HCT116 (cell line): ENCODE results near the gene TTC38. TPM values are rescaled to one million over a fixed set of nuclear protein-coding genes. Genes with fewer than 3 reads are reported as not detected.

Source experiments
- ATAC-seq: fragments of 200-7000 bp; cut with Tn5 transposase; 2 replicates; pipeline ENCODE4 v1.9.1; 2020; ENCODE audit warnings: mild to moderate bottlenecking, moderate library complexity
- BruUV-seq: library from RNA; stranded (reverse); fragments of 400-500 nt; replicated peaks from 2 replicates; lab custom pipeline; 2021; lab: Mats Ljungman, UMichigan
- CTCF ChIA-PET: fragments of 300-600 bp; sonication (Branson Sonifier 250); formaldehyde crosslinking; loops from one replicate; lab custom pipeline; 2021; ENCODE audit warnings: antibody characterized with exemption; lab: Charles Lee
- POLR2A ChIA-PET: fragments of 300-600, 350-600 bp; sonication (Branson Sonifier 250); formaldehyde crosslinking; loops from one replicate; lab custom pipeline; 2021; ENCODE audit warnings: antibody characterized with exemption; lab: Charles Lee
- RAD21 ChIA-PET, 2 experiments: fragments of 300-600 bp; sonication (Branson Sonifier 250); formaldehyde crosslinking; loops; one replicate each; lab custom pipeline; 2023; ENCODE audit warnings: low total read pairs in 2 of 2; ENCODE audit not compliant: uncharacterized antibody in 2 of 2, unreplicated experiment in 2 of 2, low non-redundant PET in 1 of 2; lab: Charles Lee
- DNase-seq: peaks from one replicate; pipeline ENCODE4 v3.0.0-alpha.2; 2010; ENCODE audit warnings: low read depth, low spot score
- H2AFZ ChIP-seq: fragments of 200-600 bp; shearing (Covaris generic), sonication (generic); 2 replicates; pipeline ENCODE4 v1.6.1; 2017; ENCODE audit warnings: low read depth, mixed run types, mixed read lengths, antibody characterized with exemption, low read length; ENCODE audit not compliant: poor library complexity, severe bottlenecking
- H3K27ac ChIP-seq: 2 replicates; pipeline ENCODE4 v1.5.1; 2012; ENCODE audit warnings: low read depth, low read length
- H3K27me3 ChIP-seq: fragments of 200-600 bp; sonication (generic); 2 replicates; pipeline ENCODE4 v1.6.1; 2016; ENCODE audit warnings: mixed run types, low read length, mixed read lengths; ENCODE audit not compliant: insufficient read depth
- H3K36me3 ChIP-seq, 2 experiments: fragments of 200-500 bp in 1 of 2; fragments of 200-600 bp in 1 of 2; sonication (Bioruptor generic) in 1 of 2; sonication (generic) in 1 of 2; 2 replicates each; pipeline versions ENCODE4 v1.5.1 to v1.6.1; 2014 to 2016; ENCODE audit warnings: low read length in 2 of 2, inconsistent platforms in 1 of 2, mixed read lengths in 1 of 2, mixed run types in 1 of 2; ENCODE audit not compliant: insufficient read depth in 2 of 2, control insufficient read depth in 1 of 2
- H3K4me1 ChIP-seq, 2 experiments: fragments of 200-600 bp in 1 of 2; sonication (generic) in 1 of 2; 2 replicates each; pipeline versions ENCODE4 v1.5.1 to v1.6.1; 2012 to 2017; ENCODE audit warnings: low read length in 2 of 2, inconsistent platforms in 1 of 2, mild to moderate bottlenecking in 1 of 2, mixed read lengths in 1 of 2, mixed run types in 1 of 2, moderate library complexity in 1 of 2; ENCODE audit not compliant: insufficient read depth in 2 of 2, control insufficient read depth in 1 of 2
- H3K4me2 ChIP-seq: fragments of 200-600 bp; sonication (generic); 2 replicates; pipeline ENCODE4 v1.6.1; 2017; ENCODE audit warnings: mixed run types, low read length, mixed read lengths
- H3K4me3 ChIP-seq, 2 experiments: fragments of 200-600 bp in 1 of 2; sonication (generic) in 1 of 2; replicated peaks in 1 of 2; 2 replicates each; pipeline ENCODE4 v1.5.1; 2011 to 2016; ENCODE audit warnings: low read length in 2 of 2, control low read depth in 1 of 2, low read depth in 1 of 2, mild to moderate bottlenecking in 1 of 2, mixed read lengths in 1 of 2, mixed run types in 1 of 2
- H3K79me2 ChIP-seq: fragments of 200-600 bp; sonication (generic); 2 replicates; pipeline ENCODE4 v1.6.1; 2017; ENCODE audit warnings: mild to moderate bottlenecking, mixed run types, low read length, moderate library complexity, mixed read lengths; ENCODE audit not compliant: insufficient read depth
- H3K9ac ChIP-seq: fragments of 200-600 bp; sonication (generic); 2 replicates; pipeline ENCODE4 v1.6.1; 2016; ENCODE audit warnings: low read length, mixed read lengths
- H3K9me2 ChIP-seq: fragments of 200-600 bp; sonication (generic), shearing (Covaris generic); 2 replicates; pipeline ENCODE4 v1.6.1; 2017; ENCODE audit warnings: mixed run types, mild to moderate bottlenecking, moderate library complexity; ENCODE audit not compliant: insufficient read depth
- H3K9me3 ChIP-seq, 2 experiments: fragments of 200-500 bp in 1 of 2; fragments of 200-600 bp in 1 of 2; sonication (Bioruptor generic) in 1 of 2; sonication (generic) in 1 of 2; 2 replicates each; pipeline ENCODE4 v1.6.1; 2014 to 2017; ENCODE audit warnings: low read length in 2 of 2, mixed read lengths in 2 of 2, inconsistent platforms in 1 of 2, low read depth in 1 of 2, mild to moderate bottlenecking in 1 of 2, mixed run types in 1 of 2, moderate library complexity in 1 of 2; ENCODE audit not compliant: control insufficient read depth in 1 of 2, insufficient read depth in 1 of 2
- H4K20me1 ChIP-seq: fragments of 200-600 bp; sonication (generic), shearing (Covaris generic); 2 replicates; pipeline ENCODE4 v1.6.1; 2017; ENCODE audit warnings: mixed run types, mild to moderate bottlenecking, moderate library complexity; ENCODE audit not compliant: insufficient read depth
- ATF3 ChIP-seq: IDR thresholded peaks from 2 replicates; pipeline ENCODE4 v1.6.1; 2012
- CBX3 ChIP-seq: IDR thresholded peaks from 2 replicates; pipeline ENCODE4 v1.6.1; 2012; ENCODE audit warnings: low read depth
- CEBPB ChIP-seq: IDR thresholded peaks from 2 replicates; pipeline ENCODE4 v1.6.1; 2012; ENCODE audit warnings: low read depth
- EGR1 ChIP-seq: IDR thresholded peaks from 2 replicates; pipeline ENCODE4 v1.6.1; 2012; ENCODE audit warnings: low read depth
- ELF1 ChIP-seq: IDR thresholded peaks from 2 replicates; pipeline ENCODE4 v1.6.1; 2012; ENCODE audit warnings: low read depth, borderline replicate concordance
- EZH2phosphoT487 ChIP-seq: fragments of 200-600 bp; IDR thresholded peaks from 2 replicates; pipeline ENCODE4 v1.6.1; 2018; ENCODE audit warnings: antibody characterized with exemption, borderline replicate concordance
- FOSL1 ChIP-seq: IDR thresholded peaks from 2 replicates; pipeline ENCODE4 v1.6.1; 2012; ENCODE audit warnings: low read depth
- JUND ChIP-seq: IDR thresholded peaks from 2 replicates; pipeline ENCODE4 v1.6.1; 2012
- MAX ChIP-seq: IDR thresholded peaks from 2 replicates; pipeline ENCODE4 v1.6.1; 2012
- RAD21 ChIP-seq: IDR thresholded peaks from 2 replicates; pipeline ENCODE4 v1.6.1; 2012; ENCODE audit warnings: low read depth, mild to moderate bottlenecking
- REST ChIP-seq: IDR thresholded peaks from 2 replicates; pipeline ENCODE4 v1.6.1; 2012; ENCODE audit warnings: low read depth
- SP1 ChIP-seq: IDR thresholded peaks from 2 replicates; pipeline ENCODE4 v1.6.1; 2012; ENCODE audit warnings: low read depth
- TCF7L2 ChIP-seq: IDR thresholded peaks from 2 replicates; pipeline ENCODE4 v1.7.0; 2011; ENCODE audit warnings: borderline replicate concordance, inconsistent platforms; ENCODE audit not compliant: insufficient read depth, insufficient read length; ENCODE audit errors: extremely low read depth
- YY1 ChIP-seq: IDR thresholded peaks from 2 replicates; pipeline ENCODE4 v1.6.1; 2011; ENCODE audit warnings: low read length, low read depth, moderate library complexity, mild to moderate bottlenecking; ENCODE audit not compliant: insufficient replicate concordance; ENCODE audit errors: extremely low read depth
- ZFX ChIP-seq: fragments of 450-650 bp; IDR thresholded peaks from 2 replicates; pipeline ENCODE4 v1.6.1; 2017
- intact Hi-C: fragments of 100-400 bp; cut with micrococcal nuclease; formaldehyde crosslinking; loops from 2 replicates; pipeline ENCODE4 v1.10.0; 2022
- total RNA-seq: library from RNA; stranded (reverse); gene quantifications from one replicate; pipeline ENCODE4 v1.2.1, GENCODE V29; 2021; ENCODE audit not compliant: unreplicated experiment

Gene TTC38
- total RNA-seq, 1 experiment from 2014 or later, result 22.9 TPM

GRCh38 chr22:46278656-46279645 is 11.1 kb downstream of the TTC38 start:
- Histone ChIP-seq H3K9me2 (no peaks in the 10 kb centered on the region), H3K9ac (no peak overlapping the region), H3K9me3 (peaks cover 0 to 5% of the 10 kb centered on the region in 2 experiments; a peak in 1 of 4 replicates), H3K4me3 (no peak overlapping the region), H3K79me2 (no peaks in the 10 kb centered on the region), H3K4me1 (no peaks in the 10 kb centered on the region), H3K4me2 (no peak overlapping the region), H3K36me3 (peaks cover 23 to 36% of the 10 kb centered on the region in 2 experiments), H3K27ac (no peak overlapping the region; the same call in 1 of the 2 replicates), H4K20me1 (no peaks in the 10 kb centered on the region), H3K27me3 (no peaks in the 10 kb centered on the region), H2AFZ (no peak overlapping the region)
- CTCF ChIA-PET, result no interaction called here
- intact Hi-C loops, result no loop called here
- DNase-seq (no peak), ATAC-seq (no peak)
- no peak for TF ChIP-seq YY1
- no peak for TF ChIP-seq JUND
- POLR2A ChIA-PET, result no interaction called here
- no TSS peak for BruUV-seq
- RAD21 ChIA-PET, result no interaction called here

- TF ChIP-seq CBX3 (no peak), RAD21 (no peak), YY1 (no peak), EZH2phosphoT487 (no peak), SP1 (no peak), FOSL1 (no peak), MAX (no peak), ZFX (no peak), JUND (no peak), ATF3 (no peak), CEBPB (no peak), ELF1 (no peak), EGR1 (no peak), TCF7L2 (no peak), REST (no peak)
- Histone ChIP-seq H3K4me1 (no peaks in the 10 kb centered on the region), H3K4me2 (no peak overlapping the region), H3K79me2 (no peaks in the 10 kb centered on the region), H3K27ac (no peak overlapping the region), H3K9me3 (peaks cover 0 to 3% of the 10 kb centered on the region in 2 experiments; a peak in 1 of 4 replicates), H3K27me3 (no peaks in the 10 kb centered on the region), H3K36me3 (peaks cover 30 to 39% of the 10 kb centered on the region in 2 experiments), H3K4me3 (no peak overlapping the region), H2AFZ (no peak overlapping the region), H3K9me2 (no peaks in the 10 kb centered on the region), H3K9ac (no peak overlapping the region), H4K20me1 (no peaks in the 10 kb centered on the region)
- ATAC-seq (no peak), DNase-seq (no peak)
- BruUV-seq, result no TSS peak
- POLR2A ChIA-PET, result no interaction called here
- RAD21 ChIA-PET, result no interaction called here
- CTCF ChIA-PET, result no interaction called here
- intact Hi-C loops, result no loop called here
Measured at GRCh38 chr22:46280063-46280817, 12.4 kb downstream of the TTC38 start.
